Stimulated activated CD4-positive, alpha-beta T cell treated with anti-CD3 and anti-CD28 coated beads, Interleukin-12 subunit alpha, Interleukin-12 subunit beta, amount 100 ng/mL, for 24 hours (primary cell): ENCODE measurements around the gene CSNK2A3.

ENCODE experiments used
- DNase-seq, 2 experiments: peaks; one replicate each; pipeline ENCODE4 v3.0.0-alpha.2; 2020; ENCODE audit warnings: low read depth in 2 of 2

CSNK2A3 gene

GRCh38 chr11:11335043-11335442 lies 18.0 kb downstream of the CSNK2A3 start:
- DNase-seq, result no peak

GRCh38 chr11:11334607-11335006 lies 18.4 kb downstream of the CSNK2A3 start:
- no peak for DNase-seq

GRCh38 chr11:11332141-11332710 lies 20.8 kb downstream of the CSNK2A3 start:
- no peak for DNase-seq

- DNase-seq, result no peak
Measured at GRCh38 chr11:11329062-11329806, 23.8 kb downstream of the CSNK2A3 start.

GRCh38 chr11:11324090-11324489 lies 29.0 kb downstream of the CSNK2A3 start:
- no peak for DNase-seq

GRCh38 chr11:11322101-11322500 lies 30.9 kb downstream of the CSNK2A3 start:
- no peak for DNase-seq

GRCh38 chr11:11320825-11321224 lies 32.2 kb downstream of the CSNK2A3 start:
- no peak for DNase-seq

- no peak for DNase-seq
Measured at GRCh38 chr11:11318961-11319360, 34.1 kb downstream of the CSNK2A3 start.

GRCh38 chr11:11318461-11318860 lies 34.6 kb downstream of the CSNK2A3 start:
- DNase-seq, result no peak

- DNase-seq, result no peak
Measured at GRCh38 chr11:11316651-11317230, 36.3 kb downstream of the CSNK2A3 start.

- no peak for DNase-seq
Measured at GRCh38 chr11:11313902-11314692, 39.0 kb downstream of the CSNK2A3 start.

- no peak for DNase-seq
Measured at GRCh38 chr11:11313426-11313825, 39.6 kb downstream of the CSNK2A3 start.

- no peak for DNase-seq
Measured at GRCh38 chr11:11312738-11313137, 40.3 kb downstream of the CSNK2A3 start.

- DNase-seq, result no peak
Measured at GRCh38 chr11:11311169-11311568, 41.9 kb downstream of the CSNK2A3 start.

GRCh38 chr11:11309906-11310305 lies 43.1 kb downstream of the CSNK2A3 start:
- DNase-seq, result no peak

GRCh38 chr11:11308249-11308648 lies 44.8 kb downstream of the CSNK2A3 start:
- DNase-seq, result no peak

- DNase-seq, result no peak
Measured at GRCh38 chr11:11306855-11307254, 46.2 kb downstream of the CSNK2A3 start.

- DNase-seq, result no peak
Measured at GRCh38 chr11:11304550-11304949, 48.5 kb downstream of the CSNK2A3 start.

GRCh38 chr11:11302565-11302964 lies 50.5 kb downstream of the CSNK2A3 start:
- no peak for DNase-seq
